H9 (cell line): ENCODE measurements around the gene SBF1. TPM values are rescaled to one million over a fixed set of nuclear protein-coding genes. Genes with fewer than 3 reads are reported as not detected.

ENCODE experiments used
- DNase-seq: peaks from one replicate; pipeline ENCODE4 v3.0.0-alpha.2; 2017
- H2AFZ ChIP-seq: one replicate; pipeline ENCODE4 v1.6.1; 2013; ENCODE audit warnings: mild to moderate bottlenecking, low read length, control low read depth, moderate library complexity
- H2AK5ac ChIP-seq: 2 replicates; pipeline ENCODE4 v1.6.1; 2013; ENCODE audit warnings: low read length, control low read depth, mixed read lengths; ENCODE audit not compliant: insufficient read length
- H2BK120ac ChIP-seq: one replicate; pipeline ENCODE4 v1.6.1; 2013; ENCODE audit warnings: low read depth, mild to moderate bottlenecking, low read length, control low read depth, inconsistent platforms; ENCODE audit not compliant: poor library complexity, severe bottlenecking
- H2BK12ac ChIP-seq: 2 replicates; pipeline ENCODE4 v1.6.1; 2013; ENCODE audit warnings: low read length, control low read depth, mixed read lengths, low read depth; ENCODE audit not compliant: insufficient read length
- H2BK15ac ChIP-seq: 2 replicates; pipeline ENCODE4 v1.6.1; 2013; ENCODE audit warnings: low read depth, low read length, control low read depth
- H2BK20ac ChIP-seq: one replicate; pipeline ENCODE4 v1.6.1; 2013; ENCODE audit warnings: low read depth, mild to moderate bottlenecking, low read length, control low read depth, inconsistent platforms; ENCODE audit not compliant: poor library complexity, severe bottlenecking
- H2BK5ac ChIP-seq: 2 replicates; pipeline ENCODE4 v1.6.1; 2013; ENCODE audit warnings: low read length, control low read depth, mixed read lengths; ENCODE audit not compliant: insufficient read length
- H3K14ac ChIP-seq: 2 replicates; pipeline ENCODE4 v1.6.1; 2013; ENCODE audit warnings: low read length, control low read depth; ENCODE audit not compliant: insufficient read depth
- H3K18ac ChIP-seq: 2 replicates; pipeline ENCODE4 v1.6.1; 2013; ENCODE audit warnings: low read depth, mild to moderate bottlenecking, mixed read lengths, low read length, control low read depth; ENCODE audit not compliant: insufficient read length
- H3K23ac ChIP-seq: 2 replicates; pipeline ENCODE4 v1.6.1; 2013; ENCODE audit warnings: low read length, control low read depth, mixed read lengths, low read depth; ENCODE audit not compliant: insufficient read length
- H3K23me2 ChIP-seq: 2 replicates; pipeline ENCODE4 v1.6.1; 2013; ENCODE audit warnings: low read depth, mild to moderate bottlenecking, mixed read lengths, low read length, control low read depth; ENCODE audit not compliant: insufficient read length, poor library complexity, severe bottlenecking
- H3K27ac ChIP-seq: 2 replicates; pipeline ENCODE4 v1.5.1; 2013; ENCODE audit warnings: low read length, control low read depth, mixed read lengths, low read depth; ENCODE audit not compliant: insufficient read length
- H3K27me3 ChIP-seq: 2 replicates; pipeline ENCODE4 v1.6.1; 2013; ENCODE audit warnings: low read length, control low read depth, inconsistent platforms; ENCODE audit not compliant: insufficient read depth
- H3K4ac ChIP-seq: 2 replicates; pipeline ENCODE4 v1.6.1; 2013; ENCODE audit warnings: low read depth, mild to moderate bottlenecking, control low read depth, inconsistent platforms, low read length, moderate library complexity
- H3K4me1 ChIP-seq: 2 replicates; pipeline ENCODE4 v1.6.1; 2013; ENCODE audit warnings: low read length, control low read depth, inconsistent platforms; ENCODE audit not compliant: insufficient read depth
- H3K4me2 ChIP-seq: 2 replicates; pipeline ENCODE4 v1.6.1; 2013; ENCODE audit warnings: low read length, control low read depth, mixed read lengths; ENCODE audit not compliant: insufficient read length, insufficient read depth
- H3K56ac ChIP-seq: 2 replicates; pipeline ENCODE4 v1.6.1; 2013; ENCODE audit warnings: low read depth, mild to moderate bottlenecking, mixed read lengths, low read length, control low read depth; ENCODE audit not compliant: insufficient read length
- H3K79me1 ChIP-seq: 2 replicates; pipeline ENCODE4 v1.6.1; 2013; ENCODE audit warnings: low read depth, mild to moderate bottlenecking, moderate library complexity, low read length, control low read depth, inconsistent platforms; ENCODE audit not compliant: insufficient read depth, poor library complexity, severe bottlenecking
- H3K79me2 ChIP-seq: 2 replicates; pipeline ENCODE4 v1.6.1; 2013; ENCODE audit warnings: low read length, control low read depth, inconsistent platforms; ENCODE audit not compliant: insufficient read depth
- H3K9ac ChIP-seq: 2 replicates; pipeline ENCODE4 v1.6.1; 2013; ENCODE audit warnings: low read length, control low read depth, mixed read lengths; ENCODE audit not compliant: insufficient read length; ENCODE audit errors: extremely low read depth
- H3K9me3 ChIP-seq: one replicate; pipeline ENCODE4 v1.6.1; 2013; ENCODE audit warnings: low read depth, low read length, inconsistent platforms; ENCODE audit not compliant: control insufficient read depth
- H3T11ph ChIP-seq: one replicate; pipeline ENCODE4 v1.6.1; 2013; ENCODE audit warnings: mild to moderate bottlenecking, low read length, control low read depth, inconsistent platforms
- H4K20me1 ChIP-seq: one replicate; pipeline ENCODE4 v1.6.1; 2013; ENCODE audit not compliant: control insufficient read depth, insufficient read length, insufficient read depth
- H4K5ac ChIP-seq: 2 replicates; pipeline ENCODE4 v1.6.1; 2013; ENCODE audit warnings: low read depth, mild to moderate bottlenecking, mixed read lengths, low read length, control low read depth; ENCODE audit not compliant: insufficient read length
- H4K8ac ChIP-seq: replicated peaks from 2 replicates; pipeline ENCODE4 v1.6.1; 2013; ENCODE audit warnings: low read length, control low read depth, mixed read lengths, low read depth; ENCODE audit not compliant: insufficient read length
- H4K91ac ChIP-seq: 2 replicates; pipeline ENCODE4 v1.6.1; 2013; ENCODE audit warnings: low read depth, mild to moderate bottlenecking, moderate library complexity, mixed read lengths, low read length, control low read depth; ENCODE audit not compliant: insufficient read length
- H3K27ac Mint-ChIP-seq, 3 experiments: 2 replicates in 2 of 3; 3 replicates in 1 of 3; pipeline ENCODE4 v1.8.0; 2020 to 2021; ENCODE audit warnings: mixed read lengths in 3 of 3, mild to moderate bottlenecking in 1 of 3, moderate library complexity in 1 of 3
- H3K27me3 Mint-ChIP-seq: 2 replicates; pipeline ENCODE4 v1.8.0; 2021; ENCODE audit warnings: low read depth, mild to moderate bottlenecking, moderate library complexity, mixed read lengths
- H3K36me3 Mint-ChIP-seq, 3 experiments: 2 replicates in 2 of 3; 3 replicates in 1 of 3; pipeline ENCODE4 v1.8.0; 2020 to 2021; ENCODE audit warnings: low read depth in 3 of 3, mixed read lengths in 3 of 3; ENCODE audit not compliant: insufficient read depth in 1 of 3
- H3K4me1 Mint-ChIP-seq, 2 experiments: 2 replicates each; pipeline ENCODE4 v1.8.0; 2020; ENCODE audit warnings: mixed read lengths in 2 of 2
- H3K4me3 Mint-ChIP-seq, 2 experiments: 2 replicates in 1 of 2; 3 replicates in 1 of 2; pipeline ENCODE4 v1.8.0; 2020 to 2021; ENCODE audit warnings: mild to moderate bottlenecking in 2 of 2, mixed read lengths in 2 of 2, moderate library complexity in 1 of 2
- H3K9me3 Mint-ChIP-seq, 2 experiments: 2 replicates in 1 of 2; 3 replicates in 1 of 2; pipeline ENCODE4 v1.8.0; 2020; ENCODE audit warnings: mild to moderate bottlenecking in 2 of 2, mixed read lengths in 2 of 2, moderate library complexity in 1 of 2
- WGBS: extraction: QIAGEN DNeasy Blood & Tissue Kit; methylation state at CpG from one replicate; pipeline ENCODE4 v1.1.7; 2013; ENCODE audit warnings: missing lambda C conversion rate, low lambda C conversion rate, mixed read lengths; ENCODE audit not compliant: insufficient read length; ENCODE audit errors: extremely low coverage; 5-methylcytosine and 5-hydroxymethylcytosine counted together
- total RNA-seq: library from RNA; stranded (reverse); gene quantifications from 2 replicates; pipeline ENCODE4 v1.2.1, GENCODE V29; 2021
- TF ChIP-seq, protein P1 (sequence below): fragments of 200-600 bp; sonication (generic); conservative IDR thresholded peaks from 3 replicates; pipeline ENCODE4 v1.8.0; 2021; ENCODE audit warnings: antibody characterized with exemption, mild to moderate bottlenecking

The SBF1 gene
- total RNA-seq, 1 experiment from 2014 or later: 69.8 TPM

DNA sequence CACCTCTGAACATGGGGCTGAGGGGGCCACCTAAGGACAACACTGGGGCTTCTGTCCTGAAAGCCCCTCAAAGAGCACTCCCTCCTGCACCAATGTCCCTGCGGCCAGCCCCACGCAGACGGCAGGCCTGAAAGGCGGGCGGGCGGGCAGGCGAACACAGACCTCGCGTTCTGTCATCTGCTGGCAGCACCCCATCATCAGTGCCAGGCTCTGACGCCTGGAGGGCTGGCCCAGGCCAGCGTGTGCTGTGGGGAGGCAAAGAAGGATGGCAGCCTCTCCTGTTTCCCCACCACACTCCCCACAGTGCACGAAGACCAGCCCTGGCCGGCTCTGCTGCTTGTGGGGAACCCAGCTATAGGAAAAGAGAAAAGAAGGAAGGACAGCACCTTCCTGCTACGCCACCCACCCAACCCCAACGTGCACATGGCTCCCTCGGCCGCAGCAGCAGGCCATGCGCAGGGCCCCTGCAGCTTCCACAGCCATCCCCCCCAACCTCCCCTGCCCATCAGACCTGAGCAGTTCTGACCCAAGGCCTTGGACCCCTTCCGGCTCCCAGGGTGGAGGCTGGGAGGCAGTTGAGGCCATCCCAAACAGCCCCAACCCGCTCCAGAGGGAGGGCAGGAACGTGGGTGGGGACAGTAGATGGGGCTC is 3.5 kb downstream of the SBF1 start:
- Histone ChIP-seq H3K4me2 (no peak overlapping the region), H4K91ac (no peak overlapping the region), H3K9ac (no peak overlapping the region), H3K14ac (no peak overlapping the region), H3T11ph (no peak overlapping the region), H2BK20ac (no peak overlapping the region), H3K18ac (no peak overlapping the region), H2BK15ac (no peak overlapping the region), H3K27ac (no peak overlapping the region), H4K8ac (no peak overlapping the region), H2BK5ac (no peak overlapping the region), H3K27me3 (no peaks in the 10 kb centered on the region), H3K4me1 (no peaks in the 10 kb centered on the region; the same call in 1 of the 2 replicates), H2AK5ac (no peak overlapping the region), H2BK12ac (no peak overlapping the region), H3K56ac (no peak overlapping the region), H2AFZ (no peak overlapping the region), H3K9me3 (no peaks in the 10 kb centered on the region), H3K23ac (no peak overlapping the region), H4K20me1 (peaks cover 4% of the 10 kb centered on the region), H3K23me2 (peaks cover 11% of the 10 kb centered on the region), H3K79me2 (peaks cover 16% of the 10 kb centered on the region; the same call in 1 of the 2 replicates), H2BK120ac (no peak overlapping the region), H3K4ac (no peak overlapping the region), H3K79me1 (peaks cover 19% of the 10 kb centered on the region), H4K5ac (no peak overlapping the region)
- no peaks in the 10 kb centered on the region for H3K9me3 Mint-ChIP-seq
- no peak overlapping the region for H3K27ac Mint-ChIP-seq
- peaks cover 30 to 32% of the 10 kb centered on the region in 2 experiments for H3K4me1 Mint-ChIP-seq
- WGBS: no CpG with 5 or more reads among the region's 21 CpGs
- TF ChIP-seq, protein P1, sequence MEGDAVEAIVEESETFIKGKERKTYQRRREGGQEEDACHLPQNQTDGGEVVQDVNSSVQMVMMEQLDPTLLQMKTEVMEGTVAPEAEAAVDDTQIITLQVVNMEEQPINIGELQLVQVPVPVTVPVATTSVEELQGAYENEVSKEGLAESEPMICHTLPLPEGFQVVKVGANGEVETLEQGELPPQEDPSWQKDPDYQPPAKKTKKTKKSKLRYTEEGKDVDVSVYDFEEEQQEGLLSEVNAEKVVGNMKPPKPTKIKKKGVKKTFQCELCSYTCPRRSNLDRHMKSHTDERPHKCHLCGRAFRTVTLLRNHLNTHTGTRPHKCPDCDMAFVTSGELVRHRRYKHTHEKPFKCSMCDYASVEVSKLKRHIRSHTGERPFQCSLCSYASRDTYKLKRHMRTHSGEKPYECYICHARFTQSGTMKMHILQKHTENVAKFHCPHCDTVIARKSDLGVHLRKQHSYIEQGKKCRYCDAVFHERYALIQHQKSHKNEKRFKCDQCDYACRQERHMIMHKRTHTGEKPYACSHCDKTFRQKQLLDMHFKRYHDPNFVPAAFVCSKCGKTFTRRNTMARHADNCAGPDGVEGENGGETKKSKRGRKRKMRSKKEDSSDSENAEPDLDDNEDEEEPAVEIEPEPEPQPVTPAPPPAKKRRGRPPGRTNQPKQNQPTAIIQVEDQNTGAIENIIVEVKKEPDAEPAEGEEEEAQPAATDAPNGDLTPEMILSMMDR: no peak
- peaks cover 3% of the 10 kb centered on the region; the same call in 1 of the 2 replicates for H3K27me3 Mint-ChIP-seq
- H3K36me3 Mint-ChIP-seq: peaks cover 9 to 19% (median 10%) of the 10 kb centered on the region in 3 experiments
- no peak for DNase-seq
- H3K4me3 Mint-ChIP-seq: no peak overlapping the region
